ENCODE results near the gene CUX1.

Gene CUX1

DNA sequence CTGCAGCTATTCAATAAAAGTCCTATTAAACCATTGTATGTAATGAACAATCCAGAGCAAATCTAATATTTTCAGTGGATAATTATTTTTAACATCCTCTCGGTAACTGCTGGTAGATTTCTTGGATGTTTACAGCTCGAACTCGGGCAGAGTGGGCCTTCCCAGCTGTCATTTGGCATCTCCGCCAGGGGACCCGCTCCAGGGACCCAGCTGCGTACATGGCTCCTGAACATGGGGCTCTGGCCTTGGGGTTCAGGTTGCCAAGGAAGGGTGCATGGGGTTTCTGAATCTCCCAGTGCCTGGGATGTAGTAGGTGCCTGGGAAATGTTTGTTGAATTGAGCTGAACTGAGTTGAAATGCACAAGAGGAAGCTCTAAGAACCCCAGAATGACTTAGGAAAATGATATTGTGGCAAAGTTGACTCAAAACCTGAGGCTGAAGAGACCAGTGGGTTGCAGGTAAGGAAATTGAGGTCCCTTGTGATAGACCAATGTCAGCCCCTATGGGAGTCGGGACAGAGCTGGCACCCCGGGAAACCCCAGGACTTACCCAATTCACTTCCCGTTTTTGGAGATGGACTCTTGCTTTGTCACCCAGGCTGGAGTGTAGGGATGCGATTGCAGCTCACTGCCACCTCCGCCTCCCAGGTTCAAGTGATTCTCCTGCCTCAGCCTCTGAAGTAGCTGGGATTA, 228.4 kb downstream of the CUX1 start (continued):
- TF ChIP-seq, protein P1, sequence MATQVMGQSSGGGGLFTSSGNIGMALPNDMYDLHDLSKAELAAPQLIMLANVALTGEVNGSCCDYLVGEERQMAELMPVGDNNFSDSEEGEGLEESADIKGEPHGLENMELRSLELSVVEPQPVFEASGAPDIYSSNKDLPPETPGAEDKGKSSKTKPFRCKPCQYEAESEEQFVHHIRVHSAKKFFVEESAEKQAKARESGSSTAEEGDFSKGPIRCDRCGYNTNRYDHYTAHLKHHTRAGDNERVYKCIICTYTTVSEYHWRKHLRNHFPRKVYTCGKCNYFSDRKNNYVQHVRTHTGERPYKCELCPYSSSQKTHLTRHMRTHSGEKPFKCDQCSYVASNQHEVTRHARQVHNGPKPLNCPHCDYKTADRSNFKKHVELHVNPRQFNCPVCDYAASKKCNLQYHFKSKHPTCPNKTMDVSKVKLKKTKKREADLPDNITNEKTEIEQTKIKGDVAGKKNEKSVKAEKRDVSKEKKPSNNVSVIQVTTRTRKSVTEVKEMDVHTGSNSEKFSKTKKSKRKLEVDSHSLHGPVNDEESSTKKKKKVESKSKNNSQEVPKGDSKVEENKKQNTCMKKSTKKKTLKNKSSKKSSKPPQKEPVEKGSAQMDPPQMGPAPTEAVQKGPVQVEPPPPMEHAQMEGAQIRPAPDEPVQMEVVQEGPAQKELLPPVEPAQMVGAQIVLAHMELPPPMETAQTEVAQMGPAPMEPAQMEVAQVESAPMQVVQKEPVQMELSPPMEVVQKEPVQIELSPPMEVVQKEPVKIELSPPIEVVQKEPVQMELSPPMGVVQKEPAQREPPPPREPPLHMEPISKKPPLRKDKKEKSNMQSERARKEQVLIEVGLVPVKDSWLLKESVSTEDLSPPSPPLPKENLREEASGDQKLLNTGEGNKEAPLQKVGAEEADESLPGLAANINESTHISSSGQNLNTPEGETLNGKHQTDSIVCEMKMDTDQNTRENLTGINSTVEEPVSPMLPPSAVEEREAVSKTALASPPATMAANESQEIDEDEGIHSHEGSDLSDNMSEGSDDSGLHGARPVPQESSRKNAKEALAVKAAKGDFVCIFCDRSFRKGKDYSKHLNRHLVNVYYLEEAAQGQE (tag by site-specific recombination; IDR thresholded peaks at IDR 0.05): no peak
- TF ChIP-seq MEIS1 (CRISPR knock-in tag; IDR thresholded peaks at IDR 0.05; ENCODE audit: borderline replicate concordance) (no peak), GFI1B (tag by site-specific recombination; IDR thresholded peaks at IDR 0.05) (no peak)

DNA sequence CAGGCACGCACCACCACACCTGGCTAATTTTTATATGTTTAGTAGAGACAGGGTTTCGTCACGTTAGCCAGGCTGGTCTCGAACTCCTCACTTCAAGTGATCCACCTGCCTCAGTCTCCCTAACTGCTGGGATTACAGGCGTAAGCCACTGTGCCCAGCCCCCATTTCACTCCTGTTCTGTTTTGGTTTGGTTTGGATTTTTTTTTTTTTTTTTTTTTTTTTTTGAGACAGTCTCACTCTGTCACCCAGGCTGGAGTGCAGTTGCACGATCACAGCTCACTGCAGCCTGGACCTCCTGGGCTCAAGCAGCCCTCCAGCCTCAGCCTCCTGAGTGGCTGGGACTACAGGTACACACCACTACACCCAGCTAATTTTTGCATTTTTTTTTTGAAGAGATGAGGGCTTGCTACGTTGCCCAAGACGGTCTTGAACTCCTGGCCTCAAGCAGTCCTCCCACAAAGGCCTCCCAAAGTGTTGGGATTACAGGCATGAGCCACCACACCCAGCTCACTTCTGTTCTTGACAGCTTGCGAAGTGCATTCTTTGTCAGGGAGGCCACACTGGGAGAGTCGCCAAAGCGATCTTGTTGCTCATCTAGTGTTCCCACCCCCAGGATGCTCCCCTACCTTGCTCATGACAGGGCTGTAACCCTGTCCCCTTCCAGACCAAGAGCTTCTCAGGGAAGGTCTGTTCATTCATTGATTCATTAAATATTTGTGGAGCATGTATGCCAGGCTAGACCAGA, 229.1 kb downstream of the CUX1 start:
- Histone ChIP-seq H3K27ac (ENCODE audit: extremely low read depth, low read depth, low read length) (no peak overlapping the region), H3K4me3 (ENCODE audit: low read depth, low read length) (no peak overlapping the region), H3K4me1 (ENCODE audit: control insufficient read depth, insufficient read depth, low read length) (peaks cover 6% of the 10 kb centered on the region), H3K9me3 (ENCODE audit: control insufficient read depth, insufficient read depth, low read depth, low read length) (no peaks in the 10 kb centered on the region), H3K36me3 (ENCODE audit: control insufficient read depth in 2 of 2, insufficient read depth in 1 of 2, low read length in 2 of 2) (no peaks in the 10 kb centered on the region)
- TF ChIP-seq, protein P2, sequence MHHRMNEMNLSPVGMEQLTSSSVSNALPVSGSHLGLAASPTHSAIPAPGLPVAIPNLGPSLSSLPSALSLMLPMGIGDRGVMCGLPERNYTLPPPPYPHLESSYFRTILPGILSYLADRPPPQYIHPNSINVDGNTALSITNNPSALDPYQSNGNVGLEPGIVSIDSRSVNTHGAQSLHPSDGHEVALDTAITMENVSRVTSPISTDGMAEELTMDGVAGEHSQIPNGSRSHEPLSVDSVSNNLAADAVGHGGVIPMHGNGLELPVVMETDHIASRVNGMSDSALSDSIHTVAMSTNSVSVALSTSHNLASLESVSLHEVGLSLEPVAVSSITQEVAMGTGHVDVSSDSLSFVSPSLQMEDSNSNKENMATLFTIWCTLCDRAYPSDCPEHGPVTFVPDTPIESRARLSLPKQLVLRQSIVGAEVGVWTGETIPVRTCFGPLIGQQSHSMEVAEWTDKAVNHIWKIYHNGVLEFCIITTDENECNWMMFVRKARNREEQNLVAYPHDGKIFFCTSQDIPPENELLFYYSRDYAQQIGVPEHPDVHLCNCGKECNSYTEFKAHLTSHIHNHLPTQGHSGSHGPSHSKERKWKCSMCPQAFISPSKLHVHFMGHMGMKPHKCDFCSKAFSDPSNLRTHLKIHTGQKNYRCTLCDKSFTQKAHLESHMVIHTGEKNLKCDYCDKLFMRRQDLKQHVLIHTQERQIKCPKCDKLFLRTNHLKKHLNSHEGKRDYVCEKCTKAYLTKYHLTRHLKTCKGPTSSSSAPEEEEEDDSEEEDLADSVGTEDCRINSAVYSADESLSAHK (tag by site-specific recombination; IDR thresholded peaks at IDR 0.05): no peak
- no peak for TF ChIP-seq ZNF830 (tag by site-specific recombination; IDR thresholded peaks at IDR 0.05; ENCODE audit: low read depth)
- TF ChIP-seq ZNF596 (tag by site-specific recombination; IDR thresholded peaks at IDR 0.05): no peak
- no peak for TF ChIP-seq ZFP37 (tag by site-specific recombination; IDR thresholded peaks at IDR 0.05)
- TF ChIP-seq SALL2 (tag by site-specific recombination; IDR thresholded peaks at IDR 0.05; ENCODE audit: borderline replicate concordance): no peak
- no peak for TF ChIP-seq BCL11A (tag by site-specific recombination; IDR thresholded peaks at IDR 0.05; ENCODE audit: low read depth)
- TF ChIP-seq, protein P3, sequence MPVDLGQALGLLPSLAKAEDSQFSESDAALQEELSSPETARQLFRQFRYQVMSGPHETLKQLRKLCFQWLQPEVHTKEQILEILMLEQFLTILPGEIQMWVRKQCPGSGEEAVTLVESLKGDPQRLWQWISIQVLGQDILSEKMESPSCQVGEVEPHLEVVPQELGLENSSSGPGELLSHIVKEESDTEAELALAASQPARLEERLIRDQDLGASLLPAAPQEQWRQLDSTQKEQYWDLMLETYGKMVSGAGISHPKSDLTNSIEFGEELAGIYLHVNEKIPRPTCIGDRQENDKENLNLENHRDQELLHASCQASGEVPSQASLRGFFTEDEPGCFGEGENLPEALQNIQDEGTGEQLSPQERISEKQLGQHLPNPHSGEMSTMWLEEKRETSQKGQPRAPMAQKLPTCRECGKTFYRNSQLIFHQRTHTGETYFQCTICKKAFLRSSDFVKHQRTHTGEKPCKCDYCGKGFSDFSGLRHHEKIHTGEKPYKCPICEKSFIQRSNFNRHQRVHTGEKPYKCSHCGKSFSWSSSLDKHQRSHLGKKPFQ (tag by site-specific recombination; IDR thresholded peaks at IDR 0.05): no peak
- TF ChIP-seq, protein P4, sequence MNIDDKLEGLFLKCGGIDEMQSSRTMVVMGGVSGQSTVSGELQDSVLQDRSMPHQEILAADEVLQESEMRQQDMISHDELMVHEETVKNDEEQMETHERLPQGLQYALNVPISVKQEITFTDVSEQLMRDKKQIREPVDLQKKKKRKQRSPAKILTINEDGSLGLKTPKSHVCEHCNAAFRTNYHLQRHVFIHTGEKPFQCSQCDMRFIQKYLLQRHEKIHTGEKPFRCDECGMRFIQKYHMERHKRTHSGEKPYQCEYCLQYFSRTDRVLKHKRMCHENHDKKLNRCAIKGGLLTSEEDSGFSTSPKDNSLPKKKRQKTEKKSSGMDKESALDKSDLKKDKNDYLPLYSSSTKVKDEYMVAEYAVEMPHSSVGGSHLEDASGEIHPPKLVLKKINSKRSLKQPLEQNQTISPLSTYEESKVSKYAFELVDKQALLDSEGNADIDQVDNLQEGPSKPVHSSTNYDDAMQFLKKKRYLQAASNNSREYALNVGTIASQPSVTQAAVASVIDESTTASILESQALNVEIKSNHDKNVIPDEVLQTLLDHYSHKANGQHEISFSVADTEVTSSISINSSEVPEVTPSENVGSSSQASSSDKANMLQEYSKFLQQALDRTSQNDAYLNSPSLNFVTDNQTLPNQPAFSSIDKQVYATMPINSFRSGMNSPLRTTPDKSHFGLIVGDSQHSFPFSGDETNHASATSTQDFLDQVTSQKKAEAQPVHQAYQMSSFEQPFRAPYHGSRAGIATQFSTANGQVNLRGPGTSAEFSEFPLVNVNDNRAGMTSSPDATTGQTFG (tag by site-specific recombination; IDR thresholded peaks at IDR 0.05; ENCODE audit: borderline replicate concordance): no peak
- TF ChIP-seq KLF1 (tag by site-specific recombination; IDR thresholded peaks at IDR 0.05): 0 out of 2 replicates have a peak, but pooled peaks have one; percentile 38
- TF ChIP-seq, protein P5, sequence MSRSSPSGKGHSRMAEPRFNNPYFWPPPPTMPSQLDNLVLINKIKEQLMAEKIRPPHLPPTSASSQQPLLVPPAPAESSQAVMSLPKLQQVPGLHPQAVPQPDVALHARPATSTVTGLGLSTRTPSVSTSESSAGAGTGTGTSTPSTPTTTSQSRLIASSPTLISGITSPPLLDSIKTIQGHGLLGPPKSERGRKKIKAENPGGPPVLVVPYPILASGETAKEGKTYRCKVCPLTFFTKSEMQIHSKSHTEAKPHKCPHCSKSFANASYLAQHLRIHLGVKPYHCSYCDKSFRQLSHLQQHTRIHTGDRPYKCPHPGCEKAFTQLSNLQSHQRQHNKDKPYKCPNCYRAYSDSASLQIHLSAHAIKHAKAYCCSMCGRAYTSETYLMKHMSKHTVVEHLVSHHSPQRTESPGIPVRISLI (tag by site-specific recombination; IDR thresholded peaks at IDR 0.05): peak; percentile 88
- TF ChIP-seq ZNF311 (tag by site-specific recombination; IDR thresholded peaks at IDR 0.05; ENCODE audit: borderline replicate concordance): no peak
- no peak for TF ChIP-seq KLF9 (tag by site-specific recombination; IDR thresholded peaks at IDR 0.05; ENCODE audit: low read depth)
- TF ChIP-seq ZFP41 (tag by site-specific recombination; IDR thresholded peaks at IDR 0.05; ENCODE audit: borderline replicate concordance): no peak
- TF ChIP-seq GLIS1 (tag by site-specific recombination; IDR thresholded peaks at IDR 0.05): peak; percentile 90
- CTCF ChIA-PET: interaction anchor here (0.6 kb wide), 2 partner anchors 190 to 342 kb away, joined by 4 read pairs; no protein-coding TSS in a partner anchor
- POLR2A ChIA-PET: interaction anchor here (1.5 kb wide), 1 partner anchor 17 kb away, joined by 4 read pairs; no protein-coding TSS in a partner anchor
